ENCODE results near the gene SDK1.

- TF ChIP-seq EZH2 (IDR thresholded peaks at IDR 0.05; ENCODE audit: insufficient read depth, poor library complexity, severe bottlenecking): no peak
- no peak for TF ChIP-seq EZH2phosphoT487 (IDR thresholded peaks at IDR 0.05; ENCODE audit: insufficient read depth, low read depth)
Observed at GRCh38 chr7:3682028-3682710, 381.1 kb downstream of the SDK1 start.

Data from GM23248 (cell line).